GM12891 (cell line): ENCODE results near the gene TMEM74B.

Source experiments
- POLR2A ChIP-seq: IDR thresholded peaks from 2 replicates; pipeline ENCODE4 v1.6.1; 2011; ENCODE audit warnings: low read depth, low read length, control low read depth
- POLR2AphosphoS5 ChIP-seq: IDR thresholded peaks from 2 replicates; pipeline ENCODE4 v1.6.1; 2011; ENCODE audit warnings: low read depth, low read length, control low read depth
- POU2F2 ChIP-seq: IDR thresholded peaks from 2 replicates; pipeline ENCODE4 v1.6.1; 2011; ENCODE audit warnings: low read depth, mild to moderate bottlenecking, control low read depth, low read length, moderate library complexity
- SPI1 ChIP-seq: IDR thresholded peaks from 2 replicates; pipeline ENCODE4 v1.6.1; 2011; ENCODE audit warnings: low read depth, low read length, control low read depth
- TAF1 ChIP-seq: IDR thresholded peaks from 2 replicates; pipeline ENCODE4 v1.6.1; 2011; ENCODE audit warnings: low read depth, low read length, control low read depth

DNA sequence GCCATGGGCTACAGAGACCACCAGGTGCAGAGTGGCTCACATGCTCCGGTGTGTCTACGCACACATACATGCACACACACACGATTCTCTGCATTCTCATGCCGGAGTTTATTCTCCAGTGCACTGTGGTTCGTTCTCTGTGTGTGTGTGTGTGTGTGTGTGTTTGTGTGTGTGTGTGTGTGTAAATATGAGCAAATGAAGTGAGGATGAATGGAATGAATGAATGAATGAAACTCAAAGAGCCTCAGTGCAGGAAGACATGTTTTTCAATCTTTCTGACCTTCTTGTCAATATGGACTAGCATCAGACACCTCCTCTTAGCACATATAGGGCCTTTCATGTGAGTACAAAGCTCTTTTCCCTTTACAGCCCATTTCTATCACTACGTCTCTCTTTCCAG lies 1.6 kb downstream of the TMEM74B start:
- TF ChIP-seq POLR2A (no peak), POLR2AphosphoS5 (no peak), TAF1 (no peak), SPI1 (no peak), POU2F2 (no peak)
